Small intestine (tissue), 7 donors: ENCODE measurements around the gene GTF2A1. TPM values are rescaled to one million over a fixed set of nuclear protein-coding genes. Genes with fewer than 3 reads are reported as not detected.

Experiments used
- DNase-seq, 2 donors: peaks; one replicate each; pipeline versions ENCODE4 v3.0.0 to v3.0.0-alpha.2; 2013
- FAIRE-seq: peaks from 2 replicates; lab custom pipeline; 2012; peaks lifted over from hg19 to GRCh38; lab: Jason Lieb, UNC
- H3K27ac ChIP-seq, 3 donors: one replicate each; pipeline ENCODE4 v1.5.1; 2013; ENCODE audit warnings: low read length in 2 of 3, mild to moderate bottlenecking in 2 of 3, control low read depth in 1 of 3, inconsistent platforms in 1 of 3, low read depth in 1 of 3, moderate library complexity in 1 of 3
- H3K27me3 ChIP-seq, 3 donors: one replicate each; pipeline ENCODE4 v1.6.1; 2013; ENCODE audit warnings: low read length in 3 of 3, inconsistent platforms in 1 of 3; ENCODE audit not compliant: control insufficient read depth in 3 of 3, insufficient read depth in 3 of 3
- H3K36me3 ChIP-seq, 3 donors: one replicate each; pipeline ENCODE4 v1.6.1; 2013; ENCODE audit warnings: low read length in 3 of 3, inconsistent platforms in 1 of 3, low read depth in 1 of 3, mild to moderate bottlenecking in 1 of 3, moderate library complexity in 1 of 3; ENCODE audit not compliant: control insufficient read depth in 3 of 3, insufficient read depth in 2 of 3
- H3K4me1 ChIP-seq, 3 donors: one replicate each; pipeline ENCODE4 v1.6.1; 2013; ENCODE audit warnings: low read length in 2 of 3, inconsistent platforms in 1 of 3, low read depth in 1 of 3, mild to moderate bottlenecking in 1 of 3, moderate library complexity in 1 of 3; ENCODE audit not compliant: control insufficient read depth in 3 of 3, insufficient read depth in 2 of 3
- H3K4me3 ChIP-seq, 3 donors: one replicate each; pipeline ENCODE4 v1.5.1; 2013; ENCODE audit warnings: low read length in 3 of 3, control low read depth in 1 of 3, inconsistent platforms in 1 of 3, low read depth in 1 of 3, mild to moderate bottlenecking in 1 of 3, moderate library complexity in 1 of 3
- H3K9me3 ChIP-seq, 2 donors: one replicate each; pipeline ENCODE4 v1.6.1; 2013; ENCODE audit warnings: low read depth in 1 of 2, low read length in 1 of 2; ENCODE audit not compliant: control insufficient read depth in 2 of 2, insufficient read depth in 1 of 2
- WGBS, 3 donors: extraction: QIAGEN DNeasy Blood & Tissue Kit; methylation state at CpG; one replicate each; pipeline ENCODE4 v1.1.7; 2013; 5-methylcytosine and 5-hydroxymethylcytosine counted together
- polyA plus RNA-seq, 4 donors: library from polyadenylated mRNA; stranded (reverse) in 3 of 4; unstranded in 1 of 4; fragments of 200-250 nt in 3 of 4; fragments of 120-200 nt in 1 of 4; gene quantifications; one replicate each; pipeline versions ENCODE4 v1.2.1 to v1.2.3, GENCODE V29; 2013
- donor health status: healthy with polysubstance abuse.
- donor health status: control.
- donor health status: control.
- donor health status: Bipolar disorder and iron deficiency.
- donor health status: healthy.

The GTF2A1 gene
- polyA plus RNA-seq, 4 donors, result 4.9 to 19.1 (median 7.9) TPM

- Histone ChIP-seq H3K4me1 (no peaks in the 10 kb centered on the region), H3K4me3 (no peak overlapping the region), H3K27me3 (no peaks in the 10 kb centered on the region), H3K27ac (no peak overlapping the region), H3K9me3 (no peaks in the 10 kb centered on the region), H3K36me3 (no peaks in the 10 kb centered on the region)
- WGBS, 3 donors, result 80 to 84% (median 82%) methylated on average over 6 of the region's 6 CpGs
- no peak for FAIRE-seq
- DNase-seq, result no peak
Observed at GRCh38 chr14:81138429-81138828, 82.3 kb downstream of the GTF2A1 start.

- WGBS, 3 donors, result 74 to 77% (median 77%) methylated on average over 2 of the region's 2 CpGs
- no peaks in the 10 kb centered on the region for H3K27me3 ChIP-seq
- no peak for DNase-seq
- FAIRE-seq, result no peak
- no peaks in the 10 kb centered on the region for H3K4me1 ChIP-seq
- H3K27ac ChIP-seq, result no peak overlapping the region
- H3K4me3 ChIP-seq, result no peak overlapping the region
- H3K9me3 ChIP-seq, result no peaks in the 10 kb centered on the region
- no peaks in the 10 kb centered on the region for H3K36me3 ChIP-seq
Observed at GRCh38 chr14:81137316-81137715, 83.4 kb downstream of the GTF2A1 start.

GRCh38 chr14:81133400-81133799, 87.4 kb downstream of the GTF2A1 start:
- no peaks in the 10 kb centered on the region for H3K9me3 ChIP-seq
- no peak overlapping the region for H3K4me3 ChIP-seq
- no peaks in the 10 kb centered on the region for H3K36me3 ChIP-seq
- no peaks in the 10 kb centered on the region for H3K4me1 ChIP-seq
- DNase-seq, result no peak
- H3K27ac ChIP-seq, result no peak overlapping the region
- H3K27me3 ChIP-seq, result no peaks in the 10 kb centered on the region
- no peak for FAIRE-seq
- WGBS, 3 donors, result 86 to 89% (median 87%) methylated on average over 2 of the region's 2 CpGs

DNA sequence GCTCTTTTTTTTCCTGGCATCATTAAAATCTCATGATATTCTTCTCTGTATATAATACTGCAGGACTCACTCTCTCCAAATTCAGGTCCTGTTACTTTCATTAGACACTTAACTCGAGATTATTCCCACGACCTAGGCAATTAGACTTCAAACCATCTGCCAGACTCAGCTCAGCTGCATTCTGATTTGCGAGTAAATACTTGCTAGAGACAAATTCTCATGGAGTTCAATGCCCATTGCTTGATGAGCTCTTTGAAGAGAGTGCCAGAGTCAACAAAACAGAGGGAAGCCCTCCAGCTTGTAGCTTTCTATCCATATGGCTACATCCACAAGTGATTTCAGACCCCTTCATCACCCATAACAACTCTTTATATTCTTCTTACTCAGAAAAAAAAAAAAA, 88.3 kb downstream of the GTF2A1 start:
- WGBS, 3 donors, result 46 to 66% (median 47%) methylated on average over 3 of the region's 3 CpGs
- DNase-seq (no peak), FAIRE-seq (no peak)
- H3K9me3 ChIP-seq, result no peaks in the 10 kb centered on the region
- no peaks in the 10 kb centered on the region for H3K36me3 ChIP-seq
- no peak overlapping the region for H3K4me3 ChIP-seq
- H3K27ac ChIP-seq, result no peak overlapping the region
- H3K27me3 ChIP-seq, result no peaks in the 10 kb centered on the region
- no peaks in the 10 kb centered on the region for H3K4me1 ChIP-seq

- Histone ChIP-seq H3K27me3 (no peaks in the 10 kb centered on the region), H3K36me3 (no peaks in the 10 kb centered on the region), H3K4me3 (no peak overlapping the region), H3K4me1 (no peaks in the 10 kb centered on the region), H3K9me3 (peaks cover 0 to 2% of the 10 kb centered on the region in 2 donors), H3K27ac (no peak overlapping the region)
- FAIRE-seq (no peak), DNase-seq (no peak)
- 78 to 100% (median 90%) methylated on average over 1 of the region's 1 CpG for WGBS, 3 donors
Observed at GRCh38 chr14:81129242-81129641, 91.5 kb downstream of the GTF2A1 start.

DNA sequence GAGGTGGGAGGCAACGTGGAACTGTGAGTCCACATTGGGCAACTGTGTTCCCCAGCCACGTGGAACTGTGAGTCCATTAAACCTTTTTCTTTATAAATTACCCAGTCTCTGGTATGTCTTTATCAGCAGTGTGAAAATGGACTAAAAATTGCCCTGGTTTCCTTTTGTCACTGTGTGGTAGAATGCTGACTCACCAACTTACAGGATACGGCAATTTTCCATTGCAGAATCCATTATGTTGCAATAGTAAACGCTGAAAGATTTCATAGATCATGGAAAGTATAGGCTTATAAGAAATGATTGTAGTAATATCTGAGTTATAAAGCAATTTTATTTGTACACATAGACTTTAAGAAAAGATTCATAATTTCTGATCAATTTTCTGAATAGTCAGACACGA, 93.0 kb downstream of the GTF2A1 start:
- no peaks in the 10 kb centered on the region for H3K4me1 ChIP-seq
- no peaks in the 10 kb centered on the region for H3K36me3 ChIP-seq
- 68 to 78% (median 70%) methylated on average over 5 of the region's 5 CpGs for WGBS, 3 donors
- no peaks in the 10 kb centered on the region for H3K27me3 ChIP-seq
- no peak for FAIRE-seq
- no peak for DNase-seq
- H3K4me3 ChIP-seq, result no peak overlapping the region
- H3K9me3 ChIP-seq, result peaks cover 0 to 2% of the 10 kb centered on the region in 2 donors
- no peak overlapping the region for H3K27ac ChIP-seq

DNA sequence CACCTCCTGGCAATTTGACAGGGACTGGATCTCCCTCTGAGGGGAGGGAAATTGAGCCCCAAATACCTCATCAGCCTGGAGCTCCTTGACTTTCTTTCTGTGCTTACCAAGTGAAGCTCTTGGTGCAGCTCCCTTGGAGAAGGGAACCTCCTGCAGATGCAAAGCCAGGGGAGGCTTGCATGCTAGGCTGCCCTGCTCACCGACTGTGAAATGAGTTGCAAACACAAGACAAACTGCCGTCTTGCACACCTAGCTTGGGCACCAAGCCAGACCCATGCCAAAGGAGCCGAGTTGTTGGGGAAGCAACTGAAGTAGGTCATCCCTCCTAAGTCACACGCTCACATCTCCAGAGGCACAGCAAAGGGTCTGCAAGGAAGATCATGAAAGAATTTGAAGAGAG, 95.2 kb downstream of the GTF2A1 start:
- Histone ChIP-seq H3K4me3 (no peak overlapping the region), H3K9me3 (peaks cover 0 to 2% of the 10 kb centered on the region in 2 donors), H3K27ac (no peak overlapping the region), H3K27me3 (no peaks in the 10 kb centered on the region), H3K36me3 (no peaks in the 10 kb centered on the region), H3K4me1 (no peaks in the 10 kb centered on the region)
- FAIRE-seq (no peak), DNase-seq (no peak)
- 78 to 93% (median 92%) methylated on average over 4 of the region's 4 CpGs for WGBS, 3 donors

Other genes with a start within 250 kb of the GTF2A1 start
- 10 to 100 TPM in 1 of 4 donors, 1 to 10 TPM in 3; 3.4 to 11.5 (median 4.3) TPM for gene STON2, start 179.4 kb upstream of the GTF2A1 start, polyA plus RNA-seq